GM12865 (cell line): ENCODE measurements around the gene NSD1.
A peak's percentile ranks its signal among the peaks of the same experiment; 100 is the strongest.

Experiments
- DNase-seq: peaks from one replicate; pipeline ENCODE4 v3.0.0; 2010; ENCODE audit warnings: low read depth
- H3K4me3 ChIP-seq: 2 replicates; pipeline ENCODE4 v1.5.1; 2011; ENCODE audit warnings: mild to moderate bottlenecking, low read depth, low read length, control low read depth
- TF ChIP-seq, protein P1 (sequence below): IDR thresholded peaks from 2 replicates; pipeline ENCODE4 v1.5.1; 2011; ENCODE audit warnings: low read length, control low read depth, low read depth, inconsistent platforms; ENCODE audit not compliant: insufficient read depth; ENCODE audit errors: missing control alignments

Gene NSD1

DNA sequence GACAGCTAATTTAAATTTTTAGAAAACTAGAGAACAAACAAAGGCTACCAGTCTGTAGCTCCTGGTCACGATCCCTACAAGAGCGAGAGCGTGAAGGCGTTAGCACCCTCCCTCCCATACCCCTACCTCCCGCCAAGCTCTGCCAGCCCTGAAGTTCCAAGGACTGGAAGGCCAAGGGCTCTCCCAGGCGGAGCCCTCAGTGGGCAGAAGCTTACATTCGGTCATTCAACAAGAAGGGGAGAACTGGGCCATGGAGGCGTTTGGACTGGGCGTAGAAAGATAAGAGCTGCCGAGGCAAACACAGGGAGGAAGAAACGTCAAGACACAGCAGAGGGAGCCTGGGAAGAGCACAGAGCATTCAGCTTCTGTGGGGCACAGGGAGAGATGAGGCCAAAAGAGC is 175.2 kb downstream of the NSD1 start:
- H3K4me3 ChIP-seq: no peak overlapping the region
- TF ChIP-seq, protein P1, sequence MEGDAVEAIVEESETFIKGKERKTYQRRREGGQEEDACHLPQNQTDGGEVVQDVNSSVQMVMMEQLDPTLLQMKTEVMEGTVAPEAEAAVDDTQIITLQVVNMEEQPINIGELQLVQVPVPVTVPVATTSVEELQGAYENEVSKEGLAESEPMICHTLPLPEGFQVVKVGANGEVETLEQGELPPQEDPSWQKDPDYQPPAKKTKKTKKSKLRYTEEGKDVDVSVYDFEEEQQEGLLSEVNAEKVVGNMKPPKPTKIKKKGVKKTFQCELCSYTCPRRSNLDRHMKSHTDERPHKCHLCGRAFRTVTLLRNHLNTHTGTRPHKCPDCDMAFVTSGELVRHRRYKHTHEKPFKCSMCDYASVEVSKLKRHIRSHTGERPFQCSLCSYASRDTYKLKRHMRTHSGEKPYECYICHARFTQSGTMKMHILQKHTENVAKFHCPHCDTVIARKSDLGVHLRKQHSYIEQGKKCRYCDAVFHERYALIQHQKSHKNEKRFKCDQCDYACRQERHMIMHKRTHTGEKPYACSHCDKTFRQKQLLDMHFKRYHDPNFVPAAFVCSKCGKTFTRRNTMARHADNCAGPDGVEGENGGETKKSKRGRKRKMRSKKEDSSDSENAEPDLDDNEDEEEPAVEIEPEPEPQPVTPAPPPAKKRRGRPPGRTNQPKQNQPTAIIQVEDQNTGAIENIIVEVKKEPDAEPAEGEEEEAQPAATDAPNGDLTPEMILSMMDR: no peak
- DNase-seq: no peak

DNA sequence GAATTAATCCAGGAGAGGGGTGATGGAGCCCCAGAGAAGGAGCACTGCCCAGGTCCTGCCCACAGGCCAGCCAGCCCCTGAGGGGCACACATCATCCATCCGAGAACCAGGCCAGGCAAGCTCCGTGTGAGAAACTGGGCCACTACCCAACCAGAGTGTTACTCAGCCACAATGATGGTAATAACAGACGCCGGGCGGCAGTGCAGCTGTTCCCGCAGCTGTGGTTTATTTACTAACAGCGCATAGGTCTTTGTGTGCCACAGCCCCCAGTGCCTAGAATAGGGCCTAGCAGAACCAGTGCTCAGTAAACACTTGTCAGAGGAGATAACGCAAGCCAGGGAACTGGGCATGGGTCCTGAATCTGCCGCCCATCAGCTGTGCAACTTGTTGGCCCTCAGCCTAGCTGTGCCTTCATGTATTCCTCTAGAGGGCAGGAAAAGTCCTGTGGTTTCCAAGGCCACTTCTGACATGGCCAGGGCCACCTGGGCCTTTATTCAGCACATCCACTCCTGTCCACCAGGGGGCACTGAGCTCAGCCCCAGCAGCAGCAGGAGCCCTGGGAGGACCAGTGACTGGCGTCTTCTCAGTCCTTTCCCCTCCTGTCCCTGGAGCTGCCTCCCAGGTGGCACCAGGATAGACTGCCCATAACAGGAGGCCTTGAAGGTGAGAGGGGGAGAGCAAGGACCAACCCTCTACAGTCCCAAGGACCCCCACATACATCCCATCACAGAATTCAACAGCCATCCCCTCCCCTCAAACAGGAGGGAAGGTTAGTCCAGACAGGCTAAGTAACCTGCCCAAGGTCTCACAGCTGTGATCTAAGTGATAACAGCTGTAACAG is 176.0 kb downstream of the NSD1 start:
- H3K4me3 ChIP-seq: no peak overlapping the region
- TF ChIP-seq, protein P1: peak; percentile 95
- peak; percentile 86 for DNase-seq

DNA sequence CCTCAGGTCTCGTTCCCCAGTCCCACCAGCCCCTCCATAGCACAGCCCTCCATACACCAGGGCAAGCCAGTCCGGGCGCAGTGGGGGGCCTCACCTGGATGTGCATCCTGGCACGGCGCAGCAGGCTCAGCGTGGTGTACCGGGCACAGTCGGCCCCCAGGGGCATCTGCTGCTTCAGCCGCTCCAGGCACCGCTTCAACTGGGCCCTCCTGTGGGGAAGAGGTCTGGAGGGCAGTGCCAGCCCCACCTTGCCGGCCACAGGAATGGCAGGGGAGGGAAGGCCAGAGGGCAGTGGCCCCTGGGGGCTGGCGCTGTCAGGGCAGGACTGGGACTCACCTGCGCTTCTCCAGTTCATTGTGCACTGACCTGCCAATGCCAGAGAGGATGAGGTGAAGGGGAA is 176.8 kb downstream of the NSD1 start:
- TF ChIP-seq, protein P1: no peak
- no peak overlapping the region; the same call in 1 of the 2 replicates for H3K4me3 ChIP-seq

DNA sequence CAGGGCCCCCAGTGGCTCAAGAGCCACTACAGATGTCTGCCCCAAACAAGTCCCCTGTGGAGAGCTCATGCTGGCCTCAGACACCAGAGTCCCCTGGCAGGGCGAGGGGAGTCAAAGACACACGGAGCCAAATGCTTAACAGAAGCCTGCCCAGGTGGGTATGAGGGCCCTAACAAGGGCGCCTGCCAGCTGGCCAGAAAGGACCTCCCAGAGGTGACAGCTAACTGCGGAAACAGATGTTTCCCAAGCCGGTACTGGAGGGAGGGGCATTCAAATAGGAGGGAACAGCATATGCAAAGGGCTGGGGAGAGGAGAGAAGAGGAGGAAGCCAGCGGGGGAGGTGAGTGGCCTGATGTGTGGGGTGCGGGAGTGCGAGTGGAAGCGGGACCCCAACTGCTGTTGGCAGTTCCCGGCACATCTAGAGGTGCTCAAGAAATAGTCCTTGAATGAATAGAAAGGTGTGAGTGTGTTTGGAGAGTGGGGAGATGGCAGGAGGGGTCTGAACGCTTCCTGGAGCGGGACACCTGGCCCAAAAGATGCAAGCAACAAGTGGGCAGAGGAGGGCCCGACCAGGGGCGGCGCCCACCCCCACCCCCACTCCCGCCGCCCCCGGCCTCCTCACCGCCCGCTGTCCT is 177.3 kb downstream of the NSD1 start:
- DNase-seq: peak; percentile 78
- H3K4me3 ChIP-seq: peak overlapping the region; percentile 76
- TF ChIP-seq, protein P1: no peak

More for the DNA sequence above, 176.8 kb downstream of the NSD1 start:
- no peak for DNase-seq

DNA sequence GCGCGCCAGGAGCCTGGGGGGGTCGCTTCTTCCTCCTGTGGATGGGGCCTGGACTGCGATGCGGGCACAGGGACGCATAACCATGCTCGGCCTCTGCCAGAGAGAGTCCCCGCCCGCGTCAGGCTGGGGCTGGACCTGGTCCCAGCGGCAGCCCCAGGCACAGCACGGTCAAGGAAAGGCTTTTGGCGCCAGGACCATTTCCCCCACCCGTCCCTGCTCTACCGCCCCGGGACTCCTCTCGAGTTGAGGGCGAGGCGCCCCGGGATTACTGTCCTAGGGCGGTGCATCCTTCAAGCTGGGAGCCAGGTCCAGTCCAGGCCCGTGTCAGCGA is 177.8 kb downstream of the NSD1 start:
- TF ChIP-seq, protein P1: no peak
- no peak for DNase-seq
- peak overlapping the region; percentile 76 for H3K4me3 ChIP-seq

DNA sequence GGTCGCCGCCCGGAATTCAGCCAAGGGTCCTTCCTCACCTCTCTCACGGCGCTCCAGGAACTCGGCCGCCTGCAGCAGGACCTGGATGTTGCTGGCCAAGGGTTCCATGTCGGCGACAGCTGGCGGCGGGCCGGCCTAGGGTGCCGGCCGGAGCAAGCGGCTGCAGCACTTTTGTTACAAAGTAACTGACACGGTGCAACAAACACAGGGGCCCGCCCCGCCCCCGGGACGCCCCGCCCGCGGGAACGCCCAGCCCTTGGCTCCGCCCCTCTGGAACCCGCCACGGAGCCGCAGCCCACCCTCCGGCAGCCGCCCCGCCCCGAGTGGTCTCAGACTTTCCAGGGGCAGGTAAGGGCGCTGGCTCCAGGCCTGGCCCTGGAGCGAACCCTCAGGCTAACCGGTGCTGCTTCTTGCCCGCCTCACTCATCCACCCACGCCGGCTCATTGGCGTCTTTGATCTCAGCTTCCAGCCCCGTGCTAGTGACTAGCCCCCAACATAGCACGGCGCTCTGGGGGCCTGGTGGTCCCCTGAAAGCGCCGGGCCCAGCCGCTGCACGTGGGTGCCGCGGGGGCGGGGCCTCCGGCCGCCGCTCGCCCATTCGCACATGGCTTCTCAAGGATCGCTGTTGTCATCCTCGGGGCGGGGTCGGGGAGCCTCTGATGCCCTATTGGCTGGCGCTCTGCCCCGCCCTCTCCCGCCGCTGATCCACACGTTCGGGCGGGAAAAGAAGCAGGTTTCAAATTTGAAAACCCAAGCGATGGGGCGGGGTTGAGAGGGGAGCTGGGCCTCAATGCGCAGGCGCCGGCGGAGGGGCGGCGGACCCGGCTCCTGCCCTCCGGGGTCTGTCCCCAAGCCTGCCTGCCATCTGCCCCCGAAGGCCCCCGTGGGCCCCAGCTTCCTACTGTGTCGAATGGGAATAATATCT is 178.4 kb downstream of the NSD1 start, which contains the start of gene MXD3:
TSS of gene MXD3 (minus strand) at position 176 of the 926 bp plus-strand sequence. CDS start at position 108, 68 bp downstream.
- peak; percentile 98 for DNase-seq
- TF ChIP-seq, protein P1: no peak
- peak within 1 kb of the TSS; percentile 76 for H3K4me3 ChIP-seq
